ENCODE results near the gene CEP152. TPM values are rescaled to one million over a fixed set of nuclear protein-coding genes. Genes with fewer than 3 reads are reported as not detected.

CEP152 gene
- total RNA-seq, 1 experiment from 2014 or later, result 27.1 TPM

GRCh38 chr15:48719668-48720067 is 91.2 kb downstream of the CEP152 start:
- peaks cover 30% of the 10 kb centered on the region for H3K4me1 Mint-ChIP-seq (ENCODE audit: low read depth, unreplicated experiment)
- BruUV-seq (replicated peaks), result no TSS peak
- H3K27me3 Mint-ChIP-seq (ENCODE audit: unreplicated experiment), result no peaks in the 10 kb centered on the region
- CTCF ChIA-PET, result no interaction called here
- TF ChIP-seq, protein P1, sequence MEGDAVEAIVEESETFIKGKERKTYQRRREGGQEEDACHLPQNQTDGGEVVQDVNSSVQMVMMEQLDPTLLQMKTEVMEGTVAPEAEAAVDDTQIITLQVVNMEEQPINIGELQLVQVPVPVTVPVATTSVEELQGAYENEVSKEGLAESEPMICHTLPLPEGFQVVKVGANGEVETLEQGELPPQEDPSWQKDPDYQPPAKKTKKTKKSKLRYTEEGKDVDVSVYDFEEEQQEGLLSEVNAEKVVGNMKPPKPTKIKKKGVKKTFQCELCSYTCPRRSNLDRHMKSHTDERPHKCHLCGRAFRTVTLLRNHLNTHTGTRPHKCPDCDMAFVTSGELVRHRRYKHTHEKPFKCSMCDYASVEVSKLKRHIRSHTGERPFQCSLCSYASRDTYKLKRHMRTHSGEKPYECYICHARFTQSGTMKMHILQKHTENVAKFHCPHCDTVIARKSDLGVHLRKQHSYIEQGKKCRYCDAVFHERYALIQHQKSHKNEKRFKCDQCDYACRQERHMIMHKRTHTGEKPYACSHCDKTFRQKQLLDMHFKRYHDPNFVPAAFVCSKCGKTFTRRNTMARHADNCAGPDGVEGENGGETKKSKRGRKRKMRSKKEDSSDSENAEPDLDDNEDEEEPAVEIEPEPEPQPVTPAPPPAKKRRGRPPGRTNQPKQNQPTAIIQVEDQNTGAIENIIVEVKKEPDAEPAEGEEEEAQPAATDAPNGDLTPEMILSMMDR (IDR thresholded peaks at IDR 0.05; ENCODE audit: unreplicated experiment), result no peak
- H3K27ac Mint-ChIP-seq (ENCODE audit: unreplicated experiment), result no peak overlapping the region
- no peaks in the 10 kb centered on the region for H3K36me3 Mint-ChIP-seq (ENCODE audit: insufficient read depth, unreplicated experiment)
- intact Hi-C loops (cut with micrococcal nuclease; ENCODE audit: unreplicated experiment), result loop anchor here (5.0 kb wide), 1 partner anchor 138 kb away; no protein-coding TSS in a partner anchor
- peaks cover 4% of the 10 kb centered on the region for H3K9me3 Mint-ChIP-seq (ENCODE audit: low read depth, unreplicated experiment)
- no peak overlapping the region for H3K4me3 Mint-ChIP-seq (ENCODE audit: low read depth, unreplicated experiment)
- no peak for DNase-seq

DNA sequence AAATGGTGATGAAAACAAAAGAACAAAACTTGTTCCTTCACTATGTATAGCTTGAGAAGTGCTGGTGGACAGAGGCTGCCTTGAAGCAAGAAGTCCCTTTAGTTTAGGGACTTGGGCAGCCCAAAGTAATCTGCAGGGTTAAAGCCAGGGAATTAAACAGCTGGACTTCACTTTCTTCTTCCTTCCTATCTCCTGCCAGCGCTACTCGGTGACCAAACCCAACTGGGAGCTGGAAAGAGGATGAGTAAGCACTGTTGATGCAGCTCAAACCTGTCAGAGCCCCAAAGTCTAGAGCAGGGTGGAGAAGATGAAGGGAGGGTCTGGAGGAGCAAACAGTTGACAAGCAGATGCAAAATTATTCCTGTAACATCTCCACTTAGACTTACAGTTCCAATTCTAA is 92.2 kb downstream of the CEP152 start:
- H3K4me3 Mint-ChIP-seq (ENCODE audit: low read depth, unreplicated experiment), result no peak overlapping the region
- no peak for DNase-seq
- peaks cover 26% of the 10 kb centered on the region for H3K4me1 Mint-ChIP-seq (ENCODE audit: low read depth, unreplicated experiment)
- H3K27ac Mint-ChIP-seq (ENCODE audit: unreplicated experiment), result no peak overlapping the region
- CTCF ChIA-PET, result interaction anchor here (0.6 kb wide), 1 partner anchor 48 kb away, joined by 5 read pairs; no protein-coding TSS in a partner anchor
- H3K9me3 Mint-ChIP-seq (ENCODE audit: low read depth, unreplicated experiment), result peaks cover 4% of the 10 kb centered on the region
- intact Hi-C loops (cut with micrococcal nuclease; ENCODE audit: unreplicated experiment), result loop anchor here (5.0 kb wide), 1 partner anchor 139 kb away; no protein-coding TSS in a partner anchor
- H3K27me3 Mint-ChIP-seq (ENCODE audit: unreplicated experiment), result no peaks in the 10 kb centered on the region
- no peaks in the 10 kb centered on the region for H3K36me3 Mint-ChIP-seq (ENCODE audit: insufficient read depth, unreplicated experiment)
- BruUV-seq (replicated peaks), result no TSS peak
- TF ChIP-seq, protein P1 (IDR thresholded peaks at IDR 0.05; ENCODE audit: unreplicated experiment), result no peak

DNA sequence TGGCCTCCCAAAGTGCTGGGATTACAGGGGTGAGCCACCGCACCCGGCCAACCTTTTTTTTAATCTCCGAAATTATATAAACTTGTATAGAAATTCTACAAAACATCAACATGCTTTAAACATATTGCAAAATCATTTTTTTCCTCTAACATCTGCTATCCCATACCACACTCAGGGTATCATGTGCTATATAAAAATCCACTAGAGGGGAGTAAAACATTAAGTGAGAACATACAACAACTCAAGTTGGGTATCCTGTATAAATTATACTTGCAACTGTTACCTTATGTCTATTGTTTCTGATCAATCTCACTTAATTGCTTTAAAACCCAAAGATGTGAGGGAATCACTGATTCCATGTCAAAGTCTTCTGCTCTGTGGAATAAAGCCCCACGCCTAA is 93.4 kb downstream of the CEP152 start:
- Mint-ChIP-seq H3K27ac (ENCODE audit: unreplicated experiment) (no peak overlapping the region), H3K4me1 (ENCODE audit: low read depth, unreplicated experiment) (peaks cover 14% of the 10 kb centered on the region), H3K9me3 (ENCODE audit: low read depth, unreplicated experiment) (peaks cover 4% of the 10 kb centered on the region), H3K36me3 (ENCODE audit: insufficient read depth, unreplicated experiment) (no peaks in the 10 kb centered on the region), H3K4me3 (ENCODE audit: low read depth, unreplicated experiment) (no peak overlapping the region), H3K27me3 (ENCODE audit: unreplicated experiment) (no peaks in the 10 kb centered on the region)
- no TSS peak for BruUV-seq (replicated peaks)
- DNase-seq, result no peak
- CTCF ChIA-PET, result interaction anchor here (0.7 kb wide), 1 partner anchor 579 kb away, joined by 3 read pairs; no protein-coding TSS in a partner anchor
- TF ChIP-seq, protein P1 (IDR thresholded peaks at IDR 0.05; ENCODE audit: unreplicated experiment), result no peak
- intact Hi-C loops (cut with micrococcal nuclease; ENCODE audit: unreplicated experiment), result loop anchor here (5.0 kb wide), 1 partner anchor 140 kb away; no protein-coding TSS in a partner anchor

DNA sequence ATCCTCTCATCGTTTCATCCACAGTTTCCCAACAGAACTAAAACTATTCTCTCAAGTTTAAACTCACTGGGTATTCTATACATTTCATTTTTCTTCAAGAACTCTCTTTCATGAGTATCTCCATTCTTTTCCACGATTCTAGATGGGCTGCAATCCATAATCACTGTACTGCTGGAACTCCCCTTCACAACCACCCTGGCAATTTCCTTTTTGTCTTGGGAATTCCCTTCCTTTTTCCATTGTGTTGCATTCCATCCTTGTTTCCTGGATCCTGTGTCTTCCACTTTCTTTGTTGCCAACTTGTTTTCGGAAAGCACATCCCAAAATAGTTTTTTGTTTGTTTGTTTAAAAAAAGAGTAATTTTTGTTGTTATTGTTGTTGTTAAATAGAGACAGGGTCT is 98.3 kb downstream of the CEP152 start:
- no peaks in the 10 kb centered on the region for H3K27me3 Mint-ChIP-seq (ENCODE audit: unreplicated experiment)
- no peaks in the 10 kb centered on the region for H3K4me1 Mint-ChIP-seq (ENCODE audit: low read depth, unreplicated experiment)
- no peak for DNase-seq
- CTCF ChIA-PET, result no interaction called here
- H3K9me3 Mint-ChIP-seq (ENCODE audit: low read depth, unreplicated experiment), result peaks cover 4% of the 10 kb centered on the region
- TF ChIP-seq, protein P1 (IDR thresholded peaks at IDR 0.05; ENCODE audit: unreplicated experiment), result no peak
- no TSS peak for BruUV-seq (replicated peaks)
- intact Hi-C loops (cut with micrococcal nuclease; ENCODE audit: unreplicated experiment), result no loop called here
- no peak overlapping the region for H3K4me3 Mint-ChIP-seq (ENCODE audit: low read depth, unreplicated experiment)
- no peak overlapping the region for H3K27ac Mint-ChIP-seq (ENCODE audit: unreplicated experiment)
- H3K36me3 Mint-ChIP-seq (ENCODE audit: insufficient read depth, unreplicated experiment), result no peaks in the 10 kb centered on the region
